Measurements from ENCODE around the gene CCDC150. TPM values are rescaled to one million over a fixed set of nuclear protein-coding genes. Genes with fewer than 3 reads are reported as not detected.

The CCDC150 gene
- total and polyA plus RNA-seq, 4 donors: 0.78 to 6.3 (median 5.1) TPM

DNA sequence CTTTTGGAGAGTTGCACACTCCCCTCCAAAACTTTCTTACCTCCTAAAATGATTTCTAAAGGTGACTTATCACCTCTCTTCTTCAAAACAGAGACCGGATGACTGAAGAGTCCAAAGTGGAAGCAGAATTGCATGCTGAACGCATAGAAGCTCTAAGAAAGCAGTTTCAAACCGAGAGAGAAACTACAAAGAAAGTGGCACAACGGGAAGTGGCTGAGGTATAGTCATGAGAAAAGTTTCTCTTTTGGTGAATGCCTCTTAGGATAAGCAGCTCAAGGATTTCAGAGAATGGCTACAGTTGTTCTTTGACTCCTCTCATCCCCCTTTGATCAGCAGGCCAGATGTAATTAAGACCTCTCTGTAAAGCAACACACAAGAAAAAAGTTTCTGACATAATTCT, 86.4 kb downstream of the CCDC150 start:
- Histone ChIP-seq H3K27me3 (ENCODE audit: control insufficient read depth in 4 of 4, insufficient read depth in 4 of 4, low read length in 3 of 4) (no peaks in the 10 kb centered on the region), H3K27ac (ENCODE audit: low read depth in 1 of 2, low read length in 2 of 2) (no peak overlapping the region), H3K9ac (ENCODE audit: low read depth in 1 of 2, low read length in 2 of 2) (no peak overlapping the region), H3K9me3 (ENCODE audit: control insufficient read depth in 4 of 4, low read length in 3 of 4) (no peaks in the 10 kb centered on the region), H3K4me1 (ENCODE audit: control insufficient read depth in 4 of 4, insufficient read depth in 4 of 4, low read length in 3 of 4) (peaks cover 0 to 11% (median 7%) of the 10 kb centered on the region in 4 donors), H3K36me3 (ENCODE audit: control insufficient read depth in 4 of 4, insufficient read depth in 3 of 4, low read depth in 1 of 4, low read length in 3 of 4) (peaks cover 2 to 34% (median 11%) of the 10 kb centered on the region in 4 donors), H3K4me3 (ENCODE audit: low read depth in 1 of 3, low read length in 3 of 3) (no peak overlapping the region)
- no peak for DNase-seq (ENCODE audit: low spot score)
- TF ChIP-seq, protein P1, sequence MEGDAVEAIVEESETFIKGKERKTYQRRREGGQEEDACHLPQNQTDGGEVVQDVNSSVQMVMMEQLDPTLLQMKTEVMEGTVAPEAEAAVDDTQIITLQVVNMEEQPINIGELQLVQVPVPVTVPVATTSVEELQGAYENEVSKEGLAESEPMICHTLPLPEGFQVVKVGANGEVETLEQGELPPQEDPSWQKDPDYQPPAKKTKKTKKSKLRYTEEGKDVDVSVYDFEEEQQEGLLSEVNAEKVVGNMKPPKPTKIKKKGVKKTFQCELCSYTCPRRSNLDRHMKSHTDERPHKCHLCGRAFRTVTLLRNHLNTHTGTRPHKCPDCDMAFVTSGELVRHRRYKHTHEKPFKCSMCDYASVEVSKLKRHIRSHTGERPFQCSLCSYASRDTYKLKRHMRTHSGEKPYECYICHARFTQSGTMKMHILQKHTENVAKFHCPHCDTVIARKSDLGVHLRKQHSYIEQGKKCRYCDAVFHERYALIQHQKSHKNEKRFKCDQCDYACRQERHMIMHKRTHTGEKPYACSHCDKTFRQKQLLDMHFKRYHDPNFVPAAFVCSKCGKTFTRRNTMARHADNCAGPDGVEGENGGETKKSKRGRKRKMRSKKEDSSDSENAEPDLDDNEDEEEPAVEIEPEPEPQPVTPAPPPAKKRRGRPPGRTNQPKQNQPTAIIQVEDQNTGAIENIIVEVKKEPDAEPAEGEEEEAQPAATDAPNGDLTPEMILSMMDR (IDR thresholded peaks at IDR 0.05; ENCODE audit: low read depth, low read length, missing input control): no peak
- TF ChIP-seq FOXA1 (IDR thresholded peaks at IDR 0.05) (no peak), GABPA (IDR thresholded peaks at IDR 0.05 in 1 of 2, conservative IDR thresholded peaks at IDR 0.05 in 1 of 2) (no peak), EGR1 (IDR thresholded peaks at IDR 0.05; ENCODE audit: low read depth in 2 of 2) (no peak), JUND (IDR thresholded peaks at IDR 0.05) (no peak), RAD21 (IDR thresholded peaks at IDR 0.05) (no peak), NR2F2 (IDR thresholded peaks at IDR 0.05) (no peak), HNF4A (conservative IDR thresholded peaks at IDR 0.05) (no peak), YY1 (IDR thresholded peaks at IDR 0.05) (no peak), RXRA (IDR thresholded peaks at IDR 0.05) (no peak), HNF4G (IDR thresholded peaks at IDR 0.05) (no peak), TAF1 (conservative IDR thresholded peaks at IDR 0.05) (no peak), FOXA2 (IDR thresholded peaks at IDR 0.05) (no peak)
- TF ChIP-seq, protein P2, sequence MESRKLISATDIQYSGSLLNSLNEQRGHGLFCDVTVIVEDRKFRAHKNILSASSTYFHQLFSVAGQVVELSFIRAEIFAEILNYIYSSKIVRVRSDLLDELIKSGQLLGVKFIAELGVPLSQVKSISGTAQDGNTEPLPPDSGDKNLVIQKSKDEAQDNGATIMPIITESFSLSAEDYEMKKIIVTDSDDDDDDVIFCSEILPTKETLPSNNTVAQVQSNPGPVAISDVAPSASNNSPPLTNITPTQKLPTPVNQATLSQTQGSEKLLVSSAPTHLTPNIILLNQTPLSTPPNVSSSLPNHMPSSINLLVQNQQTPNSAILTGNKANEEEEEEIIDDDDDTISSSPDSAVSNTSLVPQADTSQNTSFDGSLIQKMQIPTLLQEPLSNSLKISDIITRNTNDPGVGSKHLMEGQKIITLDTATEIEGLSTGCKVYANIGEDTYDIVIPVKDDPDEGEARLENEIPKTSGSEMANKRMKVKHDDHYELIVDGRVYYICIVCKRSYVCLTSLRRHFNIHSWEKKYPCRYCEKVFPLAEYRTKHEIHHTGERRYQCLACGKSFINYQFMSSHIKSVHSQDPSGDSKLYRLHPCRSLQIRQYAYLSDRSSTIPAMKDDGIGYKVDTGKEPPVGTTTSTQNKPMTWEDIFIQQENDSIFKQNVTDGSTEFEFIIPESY (IDR thresholded peaks at IDR 0.05): no peak
- TF ChIP-seq, protein P3, sequence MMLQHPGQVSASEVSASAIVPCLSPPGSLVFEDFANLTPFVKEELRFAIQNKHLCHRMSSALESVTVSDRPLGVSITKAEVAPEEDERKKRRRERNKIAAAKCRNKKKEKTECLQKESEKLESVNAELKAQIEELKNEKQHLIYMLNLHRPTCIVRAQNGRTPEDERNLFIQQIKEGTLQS (IDR thresholded peaks at IDR 0.05): no peak
- TF ChIP-seq, protein P4, sequence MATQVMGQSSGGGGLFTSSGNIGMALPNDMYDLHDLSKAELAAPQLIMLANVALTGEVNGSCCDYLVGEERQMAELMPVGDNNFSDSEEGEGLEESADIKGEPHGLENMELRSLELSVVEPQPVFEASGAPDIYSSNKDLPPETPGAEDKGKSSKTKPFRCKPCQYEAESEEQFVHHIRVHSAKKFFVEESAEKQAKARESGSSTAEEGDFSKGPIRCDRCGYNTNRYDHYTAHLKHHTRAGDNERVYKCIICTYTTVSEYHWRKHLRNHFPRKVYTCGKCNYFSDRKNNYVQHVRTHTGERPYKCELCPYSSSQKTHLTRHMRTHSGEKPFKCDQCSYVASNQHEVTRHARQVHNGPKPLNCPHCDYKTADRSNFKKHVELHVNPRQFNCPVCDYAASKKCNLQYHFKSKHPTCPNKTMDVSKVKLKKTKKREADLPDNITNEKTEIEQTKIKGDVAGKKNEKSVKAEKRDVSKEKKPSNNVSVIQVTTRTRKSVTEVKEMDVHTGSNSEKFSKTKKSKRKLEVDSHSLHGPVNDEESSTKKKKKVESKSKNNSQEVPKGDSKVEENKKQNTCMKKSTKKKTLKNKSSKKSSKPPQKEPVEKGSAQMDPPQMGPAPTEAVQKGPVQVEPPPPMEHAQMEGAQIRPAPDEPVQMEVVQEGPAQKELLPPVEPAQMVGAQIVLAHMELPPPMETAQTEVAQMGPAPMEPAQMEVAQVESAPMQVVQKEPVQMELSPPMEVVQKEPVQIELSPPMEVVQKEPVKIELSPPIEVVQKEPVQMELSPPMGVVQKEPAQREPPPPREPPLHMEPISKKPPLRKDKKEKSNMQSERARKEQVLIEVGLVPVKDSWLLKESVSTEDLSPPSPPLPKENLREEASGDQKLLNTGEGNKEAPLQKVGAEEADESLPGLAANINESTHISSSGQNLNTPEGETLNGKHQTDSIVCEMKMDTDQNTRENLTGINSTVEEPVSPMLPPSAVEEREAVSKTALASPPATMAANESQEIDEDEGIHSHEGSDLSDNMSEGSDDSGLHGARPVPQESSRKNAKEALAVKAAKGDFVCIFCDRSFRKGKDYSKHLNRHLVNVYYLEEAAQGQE (IDR thresholded peaks at IDR 0.05): no peak
- TF ChIP-seq, protein P5, sequence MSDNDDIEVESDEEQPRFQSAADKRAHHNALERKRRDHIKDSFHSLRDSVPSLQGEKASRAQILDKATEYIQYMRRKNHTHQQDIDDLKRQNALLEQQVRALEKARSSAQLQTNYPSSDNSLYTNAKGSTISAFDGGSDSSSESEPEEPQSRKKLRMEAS (IDR thresholded peaks at IDR 0.05): no peak
- WGBS: 95% methylated on average over 4 of the region's 4 CpGs
